IMR-90 (cell line): ENCODE results near the gene TKFC. TPM values are rescaled to one million over a fixed set of nuclear protein-coding genes. Genes with fewer than 3 reads are reported as not detected.

Experiments
- ATAC-seq: fragments of 200-7000 bp; cut with Tn5 transposase; 2 replicates; pipeline ENCODE4 v1.9.1; 2020; ENCODE audit warnings: low read depth, mild to moderate bottlenecking, moderate library complexity
- BruUV-seq: library from RNA; stranded (reverse); fragments of 400-500 nt; replicated peaks from 2 replicates; lab custom pipeline; 2021; lab: Mats Ljungman, UMichigan
- CTCF ChIA-PET: fragments of 300-600 bp; formaldehyde crosslinking; extraction: SDS; loops from one replicate; lab custom pipeline; 2021; ENCODE audit warnings: antibody characterized with exemption; lab: Yijun Ruan, JAX
- POLR2A ChIA-PET: fragments of 300-600 bp; sonication (Branson Sonifier 250); formaldehyde crosslinking; loops from one replicate; lab custom pipeline; 2022; ENCODE audit warnings: antibody characterized with exemption; ENCODE audit not compliant: unreplicated experiment; lab: Charles Lee
- DNase-seq: peaks from one replicate; pipeline ENCODE4 v3.0.0; 2013
- H2AFZ ChIP-seq: replicated peaks from 2 replicates; pipeline ENCODE3; 2013; ENCODE audit warnings: low read length, mild to moderate bottlenecking; ENCODE audit not compliant: poor library complexity
- H2AK5ac ChIP-seq: 2 replicates; pipeline ENCODE4 v1.6.1; 2013; ENCODE audit warnings: low read depth, low read length, inconsistent platforms
- H2AK9ac ChIP-seq: replicated peaks from 2 replicates; pipeline ENCODE3; 2013; ENCODE audit warnings: mild to moderate bottlenecking, low read depth, low read length, moderate library complexity; ENCODE audit not compliant: poor library complexity
- H2BK120ac ChIP-seq: 2 replicates; pipeline ENCODE4 v1.6.1; 2013; ENCODE audit warnings: low read depth, low read length, inconsistent platforms
- H2BK15ac ChIP-seq: 3 replicates; pipeline ENCODE4 v1.6.1; 2013; ENCODE audit warnings: low read depth, low read length, inconsistent platforms
- H2BK20ac ChIP-seq: 2 replicates; pipeline ENCODE4 v1.6.1; 2013; ENCODE audit warnings: low read depth, mild to moderate bottlenecking, inconsistent platforms, low read length, moderate library complexity
- H2BK5ac ChIP-seq: 2 replicates; pipeline ENCODE4 v1.6.1; 2013; ENCODE audit warnings: mild to moderate bottlenecking, low read depth, low read length, inconsistent platforms; ENCODE audit not compliant: poor library complexity, severe bottlenecking
- H3K14ac ChIP-seq: replicated peaks from 2 replicates; pipeline ENCODE4 v1.6.1; 2013; ENCODE audit warnings: low read depth, low read length, inconsistent platforms
- H3K18ac ChIP-seq: 2 replicates; pipeline ENCODE4 v1.6.1; 2013; ENCODE audit warnings: low read depth, low read length, control low read depth
- H3K23ac ChIP-seq: 2 replicates; pipeline ENCODE4 v1.6.1; 2013; ENCODE audit warnings: low read depth, low read length, inconsistent platforms
- H3K27ac ChIP-seq: 2 replicates; pipeline ENCODE4 v1.5.1; 2013; ENCODE audit warnings: mild to moderate bottlenecking, control low read depth, low read length; ENCODE audit not compliant: insufficient read depth
- H3K27me3 ChIP-seq: 2 replicates; pipeline ENCODE4 v1.6.1; 2013; ENCODE audit warnings: low read length; ENCODE audit not compliant: control insufficient read depth, insufficient read depth
- H3K36me3 ChIP-seq: 2 replicates; pipeline ENCODE4 v1.6.1; 2013; ENCODE audit warnings: low read length, mixed read lengths; ENCODE audit not compliant: control insufficient read depth, insufficient read depth
- H3K4ac ChIP-seq: 2 replicates; pipeline ENCODE4 v1.6.1; 2013; ENCODE audit warnings: low read depth, low read length, inconsistent platforms
- H3K4me1 ChIP-seq: 2 replicates; pipeline ENCODE4 v1.6.1; 2013; ENCODE audit warnings: low read length, mixed read lengths; ENCODE audit not compliant: control insufficient read depth, insufficient read depth
- H3K4me2 ChIP-seq: 2 replicates; pipeline ENCODE4 v1.6.1; 2013; ENCODE audit warnings: low read depth, mild to moderate bottlenecking, control low read depth, low read length, moderate library complexity
- H3K4me3 ChIP-seq: 2 replicates; pipeline ENCODE4 v1.5.1; 2013; ENCODE audit warnings: low read depth, mild to moderate bottlenecking, control low read depth, low read length, moderate library complexity; ENCODE audit not compliant: insufficient read depth
- H3K56ac ChIP-seq: 2 replicates; pipeline ENCODE4 v1.6.1; 2013; ENCODE audit warnings: low read length, inconsistent platforms; ENCODE audit not compliant: insufficient read depth; ENCODE audit errors: extremely low read depth
- H3K79me1 ChIP-seq, 2 experiments: 2 replicates each; pipeline ENCODE4 v1.6.1; 2013; ENCODE audit warnings: low read length in 2 of 2, inconsistent platforms in 1 of 2, low read depth in 1 of 2
- H3K9ac ChIP-seq: 2 replicates; pipeline ENCODE4 v1.6.1; 2013; ENCODE audit warnings: low read depth, low read length, control low read depth
- H3K9me1 ChIP-seq: 2 replicates; pipeline ENCODE4 v1.6.1; 2013; ENCODE audit warnings: low read length, inconsistent platforms; ENCODE audit not compliant: insufficient read depth
- H3K9me3 ChIP-seq: 2 replicates; pipeline ENCODE4 v1.6.1; 2013; ENCODE audit warnings: low read length; ENCODE audit not compliant: control insufficient read depth, insufficient read depth
- H4K20me1 ChIP-seq: 2 replicates; pipeline ENCODE4 v1.6.1; 2013; ENCODE audit warnings: low read length, inconsistent platforms; ENCODE audit not compliant: insufficient read depth
- H4K5ac ChIP-seq: 2 replicates; pipeline ENCODE4 v1.6.1; 2013; ENCODE audit warnings: mild to moderate bottlenecking, low read depth, low read length, control low read depth
- H4K8ac ChIP-seq, 2 experiments: 2 replicates each; pipeline ENCODE4 v1.6.1; 2013; ENCODE audit warnings: low read depth in 2 of 2, low read length in 2 of 2, control low read depth in 1 of 2, inconsistent platforms in 1 of 2
- H4K91ac ChIP-seq: 2 replicates; pipeline ENCODE4 v1.6.1; 2013; ENCODE audit warnings: low read depth, low read length, inconsistent platforms; ENCODE audit not compliant: insufficient read depth
- CEBPB ChIP-seq: IDR thresholded peaks from 2 replicates; pipeline ENCODE4 v1.6.1; 2012; ENCODE audit warnings: low read depth, low read length, improper control_type of control experiment
- FOS ChIP-seq: fragments of 150-350 bp; IDR thresholded peaks from 2 replicates; pipeline ENCODE4 v1.6.1; 2016; ENCODE audit warnings: low read depth, low read length
- NFE2L2 ChIP-seq: fragments of 150-350 bp; IDR thresholded peaks from 2 replicates; pipeline ENCODE4 v1.6.1; 2016; ENCODE audit warnings: low read depth, mild to moderate bottlenecking, low read length
- POLR2A ChIP-seq: IDR thresholded peaks from 2 replicates; pipeline ENCODE4 v1.6.1; 2012; ENCODE audit warnings: mild to moderate bottlenecking, low read depth, low read length
- RAD21 ChIP-seq: IDR thresholded peaks from 2 replicates; pipeline ENCODE4 v1.6.1; 2012; ENCODE audit warnings: low read length, improper control_type of control experiment
- WGBS, 2 experiments: methylation state at CpG; one replicate each; pipeline versions ENCODE4 v1.1.5 to v1.1.7; 2013; ENCODE audit warnings: missing lambda C conversion rate in 2 of 2; ENCODE audit not compliant: insufficient read length in 1 of 2; ENCODE audit errors: extremely low coverage in 2 of 2; 5-methylcytosine and 5-hydroxymethylcytosine counted together
- dilution Hi-C: fragments of 300-500 bp; cut with HindIII; formaldehyde crosslinking; loops from one replicate; pipeline ENCODE4 v1.14.3; 2018; ENCODE audit warnings: low sequenced_read_pairs; ENCODE audit not compliant: unreplicated experiment
- in situ Hi-C: fragments of 300-500 bp; cut with MboI; formaldehyde crosslinking; loops from 3 replicates; pipeline ENCODE4 v1.14.3; 2019; ENCODE audit warnings: low sequenced_read_pairs, inconsistent platforms, mixed read lengths
- intact Hi-C: fragments of 100-400 bp; cut with micrococcal nuclease; formaldehyde crosslinking; loops from 2 replicates; pipeline ENCODE4 v1.10.0; 2022
- polyA plus RNA-seq, 3 experiments: library from polyadenylated mRNA; depleted of rRNA; stranded (reverse); fragments of >200 nt; gene quantifications; 2 replicates each; pipeline ENCODE4 v1.2.3, GENCODE V29; 2012; ENCODE audit warnings: low replicate concordance in 1 of 3
- total RNA-seq: library from RNA; depleted of rRNA; stranded (reverse); fragments of >200 nt; gene quantifications from 2 replicates; pipeline ENCODE4 v1.2.3, GENCODE V29; 2012

The TKFC gene
- total and polyA plus RNA-seq, 2 of the 4 experiments (the other 2 are of a cell fraction) = 10.4 to 30.8 TPM

DNA sequence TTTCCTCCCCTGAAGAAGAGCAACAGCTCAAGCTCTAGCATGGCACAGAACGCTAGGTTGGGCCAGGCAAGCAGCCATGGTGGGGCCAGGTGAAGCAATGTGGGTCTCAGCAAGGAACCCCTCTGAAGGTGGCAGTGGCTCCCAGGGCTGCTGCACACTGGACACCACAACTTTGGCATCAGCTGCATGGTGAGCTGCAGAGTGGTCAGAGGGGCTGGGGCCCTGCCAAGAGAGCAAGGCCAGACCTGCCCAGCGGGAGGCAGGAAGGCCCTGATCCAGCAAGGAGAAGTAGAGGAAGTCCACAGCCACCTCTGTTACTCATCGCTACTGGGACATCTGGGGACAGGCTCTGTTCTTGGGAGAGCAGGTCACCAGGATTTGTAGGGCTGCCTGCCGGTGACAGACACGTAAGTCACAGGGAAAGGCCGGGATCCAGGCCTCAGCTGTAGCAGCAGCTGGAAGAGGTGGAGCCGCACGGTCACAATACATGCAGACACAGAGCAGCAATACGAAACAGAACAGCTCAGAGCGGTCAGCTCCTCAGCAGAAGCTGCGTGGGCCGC lies 16.2 kb downstream of the TKFC start:
- Histone ChIP-seq H3K9me1 (peaks cover 5% of the 10 kb centered on the region; the same call in 1 of the 2 replicates), H4K5ac (no peak overlapping the region), H3K23ac (no peak overlapping the region), H4K20me1 (no peaks in the 10 kb centered on the region), H4K8ac (no peak overlapping the region), H2AK5ac (no peak overlapping the region), H2BK15ac (no peak overlapping the region), H3K18ac (no peak overlapping the region), H4K91ac (no peak overlapping the region), H3K9me3 (no peaks in the 10 kb centered on the region), H3K4me2 (no peak overlapping the region), H3K27ac (no peak overlapping the region), H2AK9ac (no peak overlapping the region), H3K9ac (no peak overlapping the region), H3K4me1 (no peaks in the 10 kb centered on the region), H3K14ac (no peak overlapping the region), H3K56ac (no peak overlapping the region), H2BK5ac (no peak overlapping the region), H3K4ac (no peak overlapping the region), H2BK120ac (no peak overlapping the region), H3K79me1 (no peaks in the 10 kb centered on the region), H3K27me3 (no peaks in the 10 kb centered on the region), H2BK20ac (no peak overlapping the region), H3K4me3 (no peak overlapping the region), H2AFZ (no peak overlapping the region), H3K36me3 (peaks cover 47% of the 10 kb centered on the region)
- WGBS, 2 experiments = 85% methylated on average over 5 of the region's 12 CpGs; no CpG with 5 or more reads in 1 of the 2 experiments
- intact Hi-C loops (no loop called here), in situ Hi-C loops (no loop called here), dilution Hi-C loops (no loop called here)
- BruUV-seq = no TSS peak
- ChIA-PET POLR2A (no interaction called here), CTCF (interaction anchor here (0.5 to 1.1 kb wide), 3 partner anchors 13 to 32 kb away, joined by 3 read pairs; no protein-coding TSS in a partner anchor)
- DNase-seq (no peak), ATAC-seq (no peak)
- TF ChIP-seq POLR2A = no peak
- no peak for TF ChIP-seq FOS
- TF ChIP-seq CEBPB = no peak
- no peak for TF ChIP-seq NFE2L2
- TF ChIP-seq RAD21 = no peak
